H1 (cell line): ENCODE results near the gene CELF2. TPM values are rescaled to one million over a fixed set of nuclear protein-coding genes. Genes with fewer than 3 reads are reported as not detected.
"Not testable (repeated sequence)": the region's sequence is repeated elsewhere in the genome, so short reads cannot be mapped to it uniquely, and the experiment has no call there.

Experiments used
- CTCF ChIA-PET: fragments of 300-600 bp; sonication (Branson Sonifier 250); formaldehyde crosslinking; loops from one replicate; lab custom pipeline; 2021; ENCODE audit not compliant: partially characterized antibody; lab: Charles Lee
- POLR2A ChIA-PET: fragments of 300-600 bp; sonication (Branson Sonifier 250); formaldehyde crosslinking; loops from one replicate; lab custom pipeline; 2021; ENCODE audit warnings: inconsistent platforms; ENCODE audit not compliant: partially characterized antibody; lab: Charles Lee
- DNase-seq, 2 experiments: peaks; one replicate each; pipeline versions ENCODE4 v3.0.0 to v3.0.0-alpha.2; 2010 to 2022; ENCODE audit warnings: low spot score in 2 of 2, low read depth in 1 of 2, mixed read lengths in 1 of 2
- FAIRE-seq: peaks from 2 replicates; lab custom pipeline; 2011; peaks lifted over from hg19 to GRCh38; lab: Jason Lieb, UNC
- H2AFZ ChIP-seq: 2 replicates; pipeline ENCODE4 v1.8.1; 2012; ENCODE audit warnings: low read length, inconsistent platforms
- H2AK5ac ChIP-seq: 2 replicates; pipeline ENCODE4 v1.6.1; 2013; ENCODE audit warnings: low read depth, low read length
- H2BK120ac ChIP-seq: replicated peaks from 2 replicates; pipeline ENCODE3; 2013; ENCODE audit warnings: low read depth, low read length, inconsistent platforms
- H2BK12ac ChIP-seq: 2 replicates; pipeline ENCODE4 v1.6.1; 2013; ENCODE audit warnings: low read depth, low read length
- H2BK15ac ChIP-seq: 2 replicates; pipeline ENCODE4 v1.6.1; 2013; ENCODE audit warnings: low read length
- H2BK20ac ChIP-seq: 2 replicates; pipeline ENCODE4 v1.6.1; 2013; ENCODE audit warnings: low read length
- H2BK5ac ChIP-seq: 2 replicates; pipeline ENCODE4 v1.6.1; 2013; ENCODE audit warnings: low read depth, low read length
- H3K14ac ChIP-seq: 2 replicates; pipeline ENCODE4 v1.6.1; 2013; ENCODE audit warnings: inconsistent platforms; ENCODE audit not compliant: insufficient read length
- H3K18ac ChIP-seq: 2 replicates; pipeline ENCODE4 v1.6.1; 2013; ENCODE audit warnings: low read length; ENCODE audit errors: extremely low read depth
- H3K23ac ChIP-seq: 2 replicates; pipeline ENCODE4 v1.6.1; 2013; ENCODE audit warnings: inconsistent platforms; ENCODE audit not compliant: insufficient read length
- H3K23me2 ChIP-seq: 2 replicates; pipeline ENCODE4 v1.6.1; 2013; ENCODE audit warnings: low read depth, low read length
- H3K27ac ChIP-seq: 2 replicates; pipeline ENCODE4 v1.6.1; 2011; ENCODE audit warnings: low read depth, low read length, inconsistent platforms
- H3K27me3 ChIP-seq, 4 experiments: replicated peaks in 1 of 4; 1 replicate in 1 of 4; 2 replicates in 3 of 4; pipeline versions ENCODE4 v1.6.1 to v1.8.1; 2011 to 2013; ENCODE audit warnings: low read length in 3 of 4, mild to moderate bottlenecking in 3 of 4, inconsistent platforms in 2 of 4, mixed read lengths in 2 of 4, moderate library complexity in 1 of 4; ENCODE audit not compliant: control insufficient read depth in 3 of 4, insufficient read depth in 3 of 4; ENCODE audit errors: extremely low read depth in 1 of 4
- H3K36me3 ChIP-seq, 4 experiments: 2 replicates each; pipeline versions ENCODE4 v1.6.1 to v1.8.1; 2011 to 2013; ENCODE audit warnings: mild to moderate bottlenecking in 4 of 4, low read length in 3 of 4, moderate library complexity in 2 of 4, control low read depth in 1 of 4, inconsistent platforms in 1 of 4; ENCODE audit not compliant: insufficient read depth in 4 of 4, control insufficient read depth in 2 of 4
- H3K4ac ChIP-seq: replicated peaks from 2 replicates; pipeline ENCODE3; 2013; ENCODE audit warnings: low read length, low read depth, mixed read lengths, inconsistent platforms; ENCODE audit not compliant: insufficient read length
- H3K4me1 ChIP-seq, 4 experiments: replicated peaks in 1 of 4; 1 replicate in 1 of 4; 2 replicates in 3 of 4; pipeline versions ENCODE4 v1.6.1 to v1.8.1; 2011 to 2013; ENCODE audit warnings: low read length in 3 of 4, inconsistent platforms in 2 of 4, mixed read lengths in 1 of 4; ENCODE audit not compliant: insufficient read depth in 4 of 4, control insufficient read depth in 3 of 4
- H3K4me2 ChIP-seq, 2 experiments: 2 replicates each; pipeline versions ENCODE4 v1.6.1 to v1.8.1; 2011 to 2013; ENCODE audit warnings: low read depth in 2 of 2, low read length in 2 of 2, control low read depth in 1 of 2, inconsistent platforms in 1 of 2, mild to moderate bottlenecking in 1 of 2; ENCODE audit not compliant: insufficient read depth in 1 of 2
- H3K4me3 ChIP-seq, 4 experiments: fragments of 200-600, 300-600 bp in 1 of 4; sonication (generic), shearing (Covaris generic), sonication (Bioruptor Twin) in 1 of 4; 2 replicates each; pipeline versions ENCODE4 v1.5.1 to v1.8.1; 2011 to 2016; ENCODE audit warnings: low read length in 4 of 4, low read depth in 3 of 4, control low read depth in 2 of 4, inconsistent platforms in 2 of 4, mild to moderate bottlenecking in 2 of 4, mixed read lengths in 1 of 4, moderate library complexity in 1 of 4; ENCODE audit not compliant: insufficient read depth in 2 of 4; ENCODE audit errors: extremely low read depth in 1 of 4
- H3K56ac ChIP-seq: replicated peaks from 2 replicates; pipeline ENCODE3; 2013; ENCODE audit warnings: low read depth, mild to moderate bottlenecking, mixed read lengths, low read length, inconsistent platforms; ENCODE audit not compliant: insufficient read length
- H3K79me1 ChIP-seq: 2 replicates; pipeline ENCODE4 v1.6.1; 2013; ENCODE audit warnings: low read depth, low read length, control low read depth
- H3K79me2 ChIP-seq, 2 experiments: 2 replicates each; pipeline versions ENCODE4 v1.6.1 to v1.8.1; 2012 to 2013; ENCODE audit warnings: low read length in 2 of 2, mild to moderate bottlenecking in 2 of 2, inconsistent platforms in 1 of 2; ENCODE audit not compliant: insufficient read depth in 2 of 2, control insufficient read depth in 1 of 2
- H3K9ac ChIP-seq, 4 experiments: replicated peaks in 1 of 4; 1 replicate in 1 of 4; 2 replicates in 3 of 4; pipeline versions ENCODE4 v1.6.1 to v1.8.1; 2011 to 2013; ENCODE audit warnings: low read depth in 3 of 4, low read length in 3 of 4, control low read depth in 2 of 4, mild to moderate bottlenecking in 2 of 4, moderate library complexity in 2 of 4, inconsistent platforms in 1 of 4; ENCODE audit errors: extremely low read depth in 1 of 4
- H3K9me3 ChIP-seq, 2 experiments: 2 replicates each; pipeline versions ENCODE4 v1.6.1 to v1.8.1; 2012 to 2013; ENCODE audit warnings: mild to moderate bottlenecking in 2 of 2, moderate library complexity in 2 of 2, control low read depth in 1 of 2, inconsistent platforms in 1 of 2, low read depth in 1 of 2, low read length in 1 of 2, mixed read lengths in 1 of 2; ENCODE audit not compliant: insufficient read depth in 2 of 2
- H4K20me1 ChIP-seq, 2 experiments: replicated peaks in 1 of 2; 2 replicates each; pipeline versions ENCODE3 to v1.8.1; 2011 to 2013; ENCODE audit warnings: inconsistent platforms in 2 of 2, low read length in 2 of 2, mild to moderate bottlenecking in 1 of 2; ENCODE audit not compliant: insufficient read depth in 2 of 2, control insufficient read depth in 1 of 2
- H4K5ac ChIP-seq: 2 replicates; pipeline ENCODE4 v1.6.1; 2013; ENCODE audit warnings: low read length, low read depth, mixed read lengths, inconsistent platforms; ENCODE audit not compliant: insufficient read length
- H4K8ac ChIP-seq: 2 replicates; pipeline ENCODE4 v1.8.0; 2013; ENCODE audit warnings: mild to moderate bottlenecking, moderate library complexity, low read length, inconsistent platforms; ENCODE audit not compliant: insufficient read depth; ENCODE audit errors: extremely low read depth
- H4K91ac ChIP-seq: replicated peaks from 2 replicates; pipeline ENCODE3; 2013; ENCODE audit warnings: low read length, mixed read lengths, inconsistent platforms; ENCODE audit not compliant: insufficient read length
- WGBS, 2 experiments: shearing (Covaris generic) in 1 of 2; methylation state at CpG; one replicate each; pipeline versions ENCODE4 v1.1.6 to v1.1.7; 2013 to 2015; ENCODE audit warnings: low lambda C conversion rate in 2 of 2, mixed read lengths in 2 of 2, inconsistent platforms in 1 of 2, low coverage in 1 of 2, missing lambda C conversion rate in 1 of 2; ENCODE audit not compliant: insufficient replicate concordance in 2 of 2, insufficient coverage in 1 of 2, insufficient read length in 1 of 2; ENCODE audit errors: extremely low coverage in 1 of 2, missing lambda C conversion rate in 1 of 2; 5-methylcytosine and 5-hydroxymethylcytosine counted together
- polyA plus RNA-seq, 7 experiments: library from polyadenylated mRNA; depleted of rRNA in 3 of 7; stranded (reverse) in 5 of 7; unstranded in 2 of 7; fragments of >200 nt in 5 of 7; fragments of 200-250 nt in 2 of 7; gene quantifications; 1 replicate in 5 of 7; 2 replicates in 1 of 7; 4 replicates in 1 of 7; pipeline versions ENCODE4 v1.2.1 to v1.2.3, GENCODE V29; 2011 to 2013; ENCODE audit warnings: missing spikeins in 2 of 7, mixed read lengths in 2 of 7
- total RNA-seq: library from RNA; stranded (reverse); fragmentation: NEBNext Ultra II Directional; extraction: Animal tissue kit (Norgen Biotek cat#: 25700); gene quantifications from 2 replicates; pipeline ENCODE4 v1.2.1, GENCODE V29; 2021

CELF2 gene
- total and polyA plus RNA-seq, 2 of the 8 experiments (the other 6 are each of a cell fraction or from before 2014, with no cell fraction given) = 18.3 to 22.7 TPM

DNA sequence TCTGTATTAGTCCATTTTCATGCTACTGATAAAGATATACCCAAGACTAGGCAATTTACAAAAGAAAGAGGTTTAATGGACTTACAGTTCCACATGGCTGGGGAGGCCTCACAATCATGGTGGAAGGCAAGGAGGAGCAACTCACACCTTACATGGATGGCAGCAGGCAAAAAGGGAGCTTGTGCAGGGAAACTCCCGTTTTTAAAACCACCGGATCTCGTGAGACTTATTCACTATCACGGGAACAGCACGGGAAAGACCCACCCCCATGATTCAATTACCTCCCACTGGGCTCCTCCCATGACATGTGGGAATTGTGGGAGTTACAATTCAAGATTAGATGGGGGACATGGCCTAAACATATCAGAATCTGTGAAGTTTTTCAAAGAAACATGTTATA, 329.9 kb downstream of the CELF2 start:
- H2BK15ac ChIP-seq, H2BK12ac ChIP-seq, H2BK5ac ChIP-seq, H2BK120ac ChIP-seq, H3K14ac ChIP-seq, POLR2A ChIA-PET, H3K4me2 ChIP-seq, H3K4me1 ChIP-seq, H2BK20ac ChIP-seq, H3K9me3 ChIP-seq, H3K27me3 ChIP-seq, H3K9ac ChIP-seq, H4K20me1 ChIP-seq, H4K5ac ChIP-seq, H3K56ac ChIP-seq, H3K4me3 ChIP-seq, DNase-seq, H3K79me2 ChIP-seq, H2AFZ ChIP-seq, H3K36me3 ChIP-seq, H3K79me1 ChIP-seq, H3K18ac ChIP-seq, FAIRE-seq, H4K8ac ChIP-seq, H3K4ac ChIP-seq, H3K23ac ChIP-seq, H2AK5ac ChIP-seq, H3K27ac ChIP-seq, H3K23me2 ChIP-seq, H4K91ac ChIP-seq: not testable (repeated sequence)
- WGBS, 2 experiments = 88% methylated on average over 5 of the region's 5 CpGs; no CpG with 5 or more reads in 1 of the 2 experiments
- CTCF ChIA-PET = interaction anchor here (1.0 kb wide), 1 partner anchor 78 kb away, joined by 3 read pairs; no protein-coding TSS in a partner anchor
